ENCODE data around the gene EDAR. TPM values are rescaled to one million over a fixed set of nuclear protein-coding genes. Genes with fewer than 3 reads are reported as not detected.

Gene EDAR
- total and polyA plus RNA-seq, 8 donors = 0.93 to 1.1 TPM; not detected in 6

DNA sequence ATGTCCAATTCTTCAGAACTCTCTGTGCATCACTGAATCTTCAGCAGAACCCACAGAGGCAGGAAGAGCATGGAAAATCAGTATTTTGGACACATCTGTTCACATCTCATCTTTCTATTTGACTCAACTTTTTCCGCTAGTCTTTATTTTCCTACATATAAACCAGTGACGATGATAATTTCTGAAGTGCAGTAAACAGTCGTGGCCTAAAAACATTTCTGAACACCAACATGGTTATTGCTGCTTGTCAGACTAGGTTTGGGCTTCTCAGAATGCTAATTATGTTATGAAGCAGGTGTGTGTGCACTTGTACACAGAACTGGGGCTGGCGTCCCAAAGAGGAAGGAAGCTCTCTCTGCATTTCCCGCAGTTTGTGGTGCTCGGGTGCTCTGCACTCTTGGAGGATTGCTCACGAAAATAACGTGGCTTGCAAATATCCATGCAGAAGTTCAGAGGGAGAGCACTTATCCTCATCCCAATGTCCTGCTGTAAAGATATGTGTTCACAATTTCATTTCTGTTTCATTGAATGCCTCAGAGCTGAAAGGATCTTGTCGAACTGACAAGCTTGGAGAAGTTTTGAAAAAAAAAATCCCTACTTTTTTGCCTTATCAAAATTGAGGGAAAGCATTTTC is 50.8 kb downstream of the EDAR start:
- intact Hi-C loops (cut with DNase I; ENCODE audit: low total_unique reads) = no loop called here
- Histone ChIP-seq H3K4me1 (peaks cover 0 to 27% (median 13%) of the 10 kb centered on the region in 4 donors), H3K27ac (no peak overlapping the region), H3K4me3 (no peak overlapping the region), H3K36me3 (no peaks in the 10 kb centered on the region), H3K9me3 (no peaks in the 10 kb centered on the region), H3K27me3 (peaks cover 0 to 4% (median 0%) of the 10 kb centered on the region in 3 donors)
- 32 to 51% (median 34%) methylated on average over 9 of the region's 9 CpGs for WGBS, 5 donors
- TF ChIP-seq POLR2A (IDR thresholded peaks at IDR 0.05) = no peak
- no peak for TF ChIP-seq EP300 (IDR thresholded peaks at IDR 0.05)
- no peak for TF ChIP-seq POLR2AphosphoS5 (IDR thresholded peaks at IDR 0.05)
- no peak for TF ChIP-seq CTCF (IDR thresholded peaks at IDR 0.05)
- DNase-seq = no peak

- no peak overlapping the region for H3K27ac ChIP-seq
- H3K9me3 ChIP-seq = no peaks in the 10 kb centered on the region
- 70 to 80% (median 76%) methylated on average over 5 of the region's 5 CpGs for whole genome bisulfite sequencing, 5 donors
- H3K4me1 ChIP-seq = peaks cover 0 to 29% (median 13%) of the 10 kb centered on the region in 4 donors
- no peaks in the 10 kb centered on the region for H3K36me3 ChIP-seq
- intact Hi-C loops (cut with DNase I; ENCODE audit: low total_unique reads) = no loop called here
- TF ChIP-seq POLR2AphosphoS5 (IDR thresholded peaks at IDR 0.05) (no peak), CTCF (IDR thresholded peaks at IDR 0.05) (no peak), POLR2A (IDR thresholded peaks at IDR 0.05) (no peak), EP300 (IDR thresholded peaks at IDR 0.05) (no peak)
- DNase-seq = no peak
- no peak overlapping the region for H3K4me3 ChIP-seq
- peaks cover 0 to 4% (median 0%) of the 10 kb centered on the region in 3 donors for H3K27me3 ChIP-seq
Measured at GRCh38 chr2:108937367-108938017, 51.5 kb downstream of the EDAR start.

DNA sequence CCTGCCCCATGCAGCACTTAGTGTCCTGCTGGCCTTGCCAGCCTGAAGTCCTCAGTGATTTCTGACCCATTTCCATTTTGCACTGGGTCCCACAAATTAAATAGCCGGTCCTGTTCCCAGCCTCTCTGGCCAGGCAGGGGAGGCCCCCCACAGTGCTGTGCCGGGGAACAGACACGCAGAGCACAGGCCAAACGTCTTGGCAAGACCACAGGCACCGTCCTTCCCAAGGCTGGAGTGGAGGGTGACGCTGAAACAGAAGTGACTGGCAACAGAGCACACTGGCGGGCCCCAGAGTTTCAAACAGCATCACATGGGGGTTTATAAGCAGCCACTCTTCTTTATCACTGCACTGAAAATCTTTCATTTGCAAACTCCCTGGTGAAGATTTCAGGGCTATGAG is 52.2 kb downstream of the EDAR start:
- H3K4me1 ChIP-seq = peaks cover 0 to 29% (median 13%) of the 10 kb centered on the region in 4 donors
- intact Hi-C loops (cut with DNase I; ENCODE audit: low total_unique reads) = no loop called here
- TF ChIP-seq POLR2A (IDR thresholded peaks at IDR 0.05) (no peak), POLR2AphosphoS5 (IDR thresholded peaks at IDR 0.05) (no peak), CTCF (IDR thresholded peaks at IDR 0.05) (no peak), EP300 (IDR thresholded peaks at IDR 0.05) (no peak)
- 68 to 82% (median 76%) methylated on average over 6 to 7 of the region's 7 CpGs for WGBS, 5 donors
- H3K9me3 ChIP-seq = no peaks in the 10 kb centered on the region
- no peak overlapping the region for H3K4me3 ChIP-seq
- H3K27ac ChIP-seq = no peak overlapping the region
- H3K27me3 ChIP-seq = peaks cover 0 to 1% (median 0%) of the 10 kb centered on the region in 3 donors
- H3K36me3 ChIP-seq = no peaks in the 10 kb centered on the region
- no peak for DNase-seq

DNA sequence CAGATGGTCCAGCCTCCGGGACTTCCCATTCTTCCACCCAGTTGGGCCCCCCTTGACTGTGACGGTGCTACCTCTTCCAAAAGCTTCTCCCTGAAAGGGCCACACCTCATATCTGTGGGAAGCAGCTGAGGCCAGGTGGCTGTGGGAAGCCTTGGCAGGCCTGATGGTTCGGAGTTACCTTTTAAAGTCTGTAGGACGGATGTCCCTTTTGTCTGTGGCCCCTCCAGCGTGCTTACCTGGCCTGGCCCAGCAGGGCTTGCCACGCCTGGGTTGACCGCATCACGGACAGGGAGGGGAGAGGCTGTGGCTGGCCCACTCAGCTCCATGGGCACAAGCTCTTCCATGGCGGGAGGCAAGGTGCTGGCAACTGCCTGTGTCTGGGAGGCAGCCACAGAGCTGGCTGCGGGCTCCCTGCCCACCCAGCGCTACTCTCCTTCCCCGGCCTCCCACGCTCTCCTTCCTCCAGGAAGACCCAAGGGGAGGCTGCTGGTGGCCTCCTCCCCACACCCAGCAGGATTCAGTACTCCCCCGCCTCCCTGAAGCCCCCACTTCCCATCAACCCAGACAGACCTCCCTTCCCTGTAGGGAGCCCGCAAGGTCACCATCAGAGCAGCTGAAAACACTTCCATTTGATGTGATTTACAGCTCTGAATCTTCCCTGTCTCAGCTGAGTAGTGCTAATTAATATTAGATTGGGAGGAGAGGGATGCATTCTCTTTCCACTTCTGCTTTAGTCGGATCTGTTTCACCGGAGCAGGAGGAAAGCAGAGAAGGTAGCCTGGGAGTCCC is 52.8 kb downstream of the EDAR start:
- WGBS, 5 donors = 80 to 89% (median 85%) methylated on average over 13 to 16 of the region's 17 CpGs
- Histone ChIP-seq H3K4me1 (peaks cover 0 to 29% (median 13%) of the 10 kb centered on the region in 4 donors), H3K36me3 (no peaks in the 10 kb centered on the region), H3K9me3 (no peaks in the 10 kb centered on the region), H3K27ac (no peak overlapping the region), H3K4me3 (no peak overlapping the region), H3K27me3 (no peaks in the 10 kb centered on the region)
- intact Hi-C loops (cut with DNase I; ENCODE audit: low total_unique reads) = no loop called here
- no peak for DNase-seq
- TF ChIP-seq CTCF (IDR thresholded peaks at IDR 0.05) = no peak
- no peak for TF ChIP-seq POLR2AphosphoS5 (IDR thresholded peaks at IDR 0.05)
- TF ChIP-seq EP300 (IDR thresholded peaks at IDR 0.05) = no peak
- TF ChIP-seq POLR2A (IDR thresholded peaks at IDR 0.05) = no peak

Data from stomach (tissue), 9 donors.